Measurements from ENCODE around the gene BOLA3. TPM values are rescaled to one million over a fixed set of nuclear protein-coding genes. Genes with fewer than 3 reads are reported as not detected.

Gene BOLA3
- total RNA-seq, 4 donors from 2014 or later: 26.5 to 56.4 (median 37.3) TPM

DNA sequence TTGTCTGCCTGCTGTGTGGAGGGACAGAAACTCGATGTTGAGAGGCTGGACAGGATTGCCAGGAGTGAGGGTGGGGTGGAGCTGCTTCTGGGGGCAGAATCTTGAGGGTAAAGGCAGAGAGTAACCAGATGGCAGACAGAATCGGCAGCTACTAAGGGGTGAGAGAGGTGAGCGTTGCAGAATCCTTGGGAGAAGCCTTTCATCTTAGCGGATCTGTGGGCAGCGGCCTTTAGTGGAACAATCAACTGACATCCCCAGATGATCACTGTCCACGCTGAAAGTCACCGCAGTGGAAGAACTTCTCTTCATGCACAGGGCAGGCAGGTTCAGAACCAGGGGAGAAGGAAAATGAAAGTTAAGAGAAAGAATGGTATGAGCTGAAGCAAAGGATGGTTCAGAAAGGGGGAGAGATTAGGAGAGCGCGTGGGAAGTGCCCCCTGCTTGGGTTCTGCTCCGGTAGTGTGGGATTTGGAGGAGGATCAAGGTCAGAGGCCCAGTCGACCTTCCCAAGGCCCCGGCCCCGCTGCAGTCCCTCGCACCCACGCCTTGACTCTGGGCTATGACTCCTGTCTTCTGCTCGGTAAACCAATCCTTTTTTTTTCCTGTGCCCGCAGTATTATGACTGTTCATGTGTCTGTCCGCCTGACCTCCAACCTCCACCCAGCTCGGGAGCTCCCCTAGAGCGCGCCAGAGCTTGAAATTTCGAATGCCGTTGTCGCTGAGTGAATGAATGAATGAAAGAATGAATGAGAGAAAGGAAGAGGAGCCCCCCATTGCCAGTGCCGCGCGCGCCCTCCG lies 584 bp downstream of the BOLA3 start:
- TF ChIP-seq, protein P1, sequence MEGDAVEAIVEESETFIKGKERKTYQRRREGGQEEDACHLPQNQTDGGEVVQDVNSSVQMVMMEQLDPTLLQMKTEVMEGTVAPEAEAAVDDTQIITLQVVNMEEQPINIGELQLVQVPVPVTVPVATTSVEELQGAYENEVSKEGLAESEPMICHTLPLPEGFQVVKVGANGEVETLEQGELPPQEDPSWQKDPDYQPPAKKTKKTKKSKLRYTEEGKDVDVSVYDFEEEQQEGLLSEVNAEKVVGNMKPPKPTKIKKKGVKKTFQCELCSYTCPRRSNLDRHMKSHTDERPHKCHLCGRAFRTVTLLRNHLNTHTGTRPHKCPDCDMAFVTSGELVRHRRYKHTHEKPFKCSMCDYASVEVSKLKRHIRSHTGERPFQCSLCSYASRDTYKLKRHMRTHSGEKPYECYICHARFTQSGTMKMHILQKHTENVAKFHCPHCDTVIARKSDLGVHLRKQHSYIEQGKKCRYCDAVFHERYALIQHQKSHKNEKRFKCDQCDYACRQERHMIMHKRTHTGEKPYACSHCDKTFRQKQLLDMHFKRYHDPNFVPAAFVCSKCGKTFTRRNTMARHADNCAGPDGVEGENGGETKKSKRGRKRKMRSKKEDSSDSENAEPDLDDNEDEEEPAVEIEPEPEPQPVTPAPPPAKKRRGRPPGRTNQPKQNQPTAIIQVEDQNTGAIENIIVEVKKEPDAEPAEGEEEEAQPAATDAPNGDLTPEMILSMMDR (IDR thresholded peaks at IDR 0.05; ENCODE audit: low read depth): no peak

DNA sequence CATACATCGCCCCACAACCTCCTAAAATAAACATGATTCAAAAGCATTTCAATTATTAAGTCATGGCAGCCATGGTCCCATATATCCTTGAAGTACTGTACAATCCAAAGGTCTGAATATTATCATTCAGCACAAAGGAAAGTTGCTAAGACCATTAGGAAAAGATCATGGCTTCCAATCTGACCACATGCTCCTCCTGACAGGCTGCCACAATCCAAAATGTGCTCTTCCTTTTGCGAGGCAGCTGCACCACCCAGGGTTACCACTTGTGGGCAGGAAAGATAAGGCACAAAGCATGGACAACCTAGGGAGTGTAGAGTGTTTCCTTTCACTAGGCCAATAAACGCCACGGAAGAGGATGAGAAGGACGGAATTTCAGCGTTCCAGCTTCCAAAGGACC lies 5.4 kb downstream of the BOLA3 start:
- TF ChIP-seq, protein P1 (IDR thresholded peaks at IDR 0.05; ENCODE audit: low read depth): no peak

- TF ChIP-seq, protein P1 (IDR thresholded peaks at IDR 0.05; ENCODE audit: low read depth): no peak
Observed at GRCh38 chr2:74138600-74139323, 8.9 kb downstream of the BOLA3 start.

GRCh38 chr2:74137651-74138599 lies 9.8 kb downstream of the BOLA3 start:
- TF ChIP-seq, protein P1 (IDR thresholded peaks at IDR 0.05; ENCODE audit: low read depth): no peak

DNA sequence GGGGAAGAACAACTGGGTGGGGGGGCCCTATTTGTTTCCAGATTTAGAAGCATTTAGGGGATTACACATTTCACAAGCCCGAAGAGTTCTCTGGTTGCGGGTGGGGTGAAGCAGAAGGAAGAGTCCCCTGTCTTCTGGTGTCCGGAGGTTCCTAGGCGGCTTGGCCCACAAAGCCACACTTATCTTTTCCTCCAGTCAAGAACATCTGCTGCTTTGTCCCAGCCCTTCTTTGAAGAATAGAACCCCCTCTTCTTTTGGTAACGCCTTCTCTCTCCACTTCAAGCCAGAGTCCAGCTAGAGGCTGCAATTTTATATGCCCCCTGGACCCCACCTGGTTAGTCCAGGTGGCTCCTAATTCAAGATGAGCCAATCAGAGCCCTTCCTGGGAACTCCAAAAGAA lies 15.8 kb downstream of the BOLA3 start:
- TF ChIP-seq, protein P1 (IDR thresholded peaks at IDR 0.05; ENCODE audit: low read depth): no peak

DNA sequence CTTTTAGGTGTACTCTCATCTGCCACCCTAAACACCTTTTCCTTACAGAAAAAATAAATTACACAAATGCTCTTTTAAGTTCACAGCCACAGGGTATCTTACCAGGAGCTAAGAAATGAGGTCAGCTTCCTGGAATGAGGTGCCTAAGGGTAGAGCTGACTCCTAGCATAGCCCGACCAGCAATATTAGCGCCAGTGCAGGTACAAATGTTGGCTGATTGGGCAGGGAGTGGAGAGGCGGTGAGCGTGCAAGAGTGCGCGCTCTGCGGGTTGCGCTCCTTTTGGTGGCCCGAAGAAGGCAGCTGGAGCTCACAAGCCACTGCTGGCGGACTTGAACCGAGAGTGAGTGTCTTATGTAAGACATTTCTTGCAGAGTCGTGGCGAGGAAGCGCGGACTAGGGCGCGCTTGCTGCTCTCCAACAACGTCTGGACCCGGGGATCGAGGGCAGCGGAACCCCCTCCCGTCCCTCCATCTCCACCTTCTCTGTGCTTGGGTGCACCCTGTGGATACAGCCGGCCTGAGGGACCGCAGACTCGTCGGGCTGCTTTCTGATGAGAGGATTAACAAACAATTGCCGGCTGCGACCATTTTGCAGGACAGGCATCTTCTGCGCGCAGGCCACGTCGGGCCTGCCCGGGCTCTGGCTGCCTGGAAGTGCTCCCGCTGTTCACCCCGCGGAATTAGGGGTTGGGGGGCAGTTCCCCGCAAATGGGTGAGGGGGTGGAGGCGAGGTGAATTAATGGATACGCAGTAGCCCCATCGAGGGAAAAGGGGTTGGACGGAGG lies 17.3 kb downstream of the BOLA3 start:
- TF ChIP-seq, protein P1 (IDR thresholded peaks at IDR 0.05; ENCODE audit: low read depth): no peak
